Thoracic aorta (tissue), 2 donors: ENCODE data around the gene RASSF6. TPM values are rescaled to one million over a fixed set of nuclear protein-coding genes. Genes with fewer than 3 reads are reported as not detected.
"Not testable (repeated sequence)": the region's sequence is repeated elsewhere in the genome, so short reads cannot be mapped to it uniquely, and the experiment has no call there.

Experiments
- ATAC-seq: fragments of 150-250 bp; one replicate; pipeline ENCODE4 v1.8.0; 2017; ENCODE audit warnings: low read depth; ENCODE audit not compliant: insufficient number of reproducible peaks, low FRiP score
- DNase-seq: peaks from one replicate; pipeline ENCODE4 v3.0.0-alpha.2; 2020; ENCODE audit warnings: low spot score
- H3K27ac ChIP-seq, 2 donors: fragments of 200-600 bp; sonication (generic); 1 replicate in 1 of 2; 2 replicates in 1 of 2; pipeline ENCODE4 v1.5.1; 2016; ENCODE audit warnings: mild to moderate bottlenecking in 2 of 2, moderate library complexity in 2 of 2
- H3K27me3 ChIP-seq: fragments of 200-600 bp; sonication (generic); replicated peaks from 2 replicates; pipeline ENCODE4 v1.6.0; 2016; ENCODE audit warnings: mild to moderate bottlenecking; ENCODE audit not compliant: insufficient read depth
- H3K36me3 ChIP-seq: fragments of 200-600 bp; sonication (generic); one replicate; pipeline ENCODE4 v1.5.1; 2016
- H3K4me1 ChIP-seq, 2 donors: fragments of 200-600 bp; sonication (generic); 1 replicate in 1 of 2; 2 replicates in 1 of 2; pipeline versions ENCODE4 v1.5.1 to v1.6.0; 2016; ENCODE audit warnings: low read depth in 2 of 2, mild to moderate bottlenecking in 1 of 2; ENCODE audit not compliant: control insufficient read depth in 1 of 2
- H3K4me3 ChIP-seq: fragments of 200-600 bp; sonication (generic); 2 replicates; pipeline ENCODE4 v1.5.1; 2016; ENCODE audit warnings: mild to moderate bottlenecking
- H3K9me3 ChIP-seq: fragments of 200-600 bp; sonication (generic); 2 replicates; pipeline ENCODE4 v1.5.1; 2016
- total RNA-seq, 2 donors: library from RNA; depleted of rRNA; stranded (reverse); fragments of >200 nt; gene quantifications; one replicate each; pipeline versions ENCODE4 v1.1.0 to v1.2.3, GENCODE V29; 2016
- TF ChIP-seq, protein P1 (sequence below): fragments of 200-600 bp; sonication (generic); IDR thresholded peaks from one replicate; pipeline ENCODE4 v1.5.1; 2019; ENCODE audit warnings: antibody characterized with exemption

RASSF6 gene
- total RNA-seq, 2 donors from 2014 or later, result 0.56 TPM; not detected in 1

DNA sequence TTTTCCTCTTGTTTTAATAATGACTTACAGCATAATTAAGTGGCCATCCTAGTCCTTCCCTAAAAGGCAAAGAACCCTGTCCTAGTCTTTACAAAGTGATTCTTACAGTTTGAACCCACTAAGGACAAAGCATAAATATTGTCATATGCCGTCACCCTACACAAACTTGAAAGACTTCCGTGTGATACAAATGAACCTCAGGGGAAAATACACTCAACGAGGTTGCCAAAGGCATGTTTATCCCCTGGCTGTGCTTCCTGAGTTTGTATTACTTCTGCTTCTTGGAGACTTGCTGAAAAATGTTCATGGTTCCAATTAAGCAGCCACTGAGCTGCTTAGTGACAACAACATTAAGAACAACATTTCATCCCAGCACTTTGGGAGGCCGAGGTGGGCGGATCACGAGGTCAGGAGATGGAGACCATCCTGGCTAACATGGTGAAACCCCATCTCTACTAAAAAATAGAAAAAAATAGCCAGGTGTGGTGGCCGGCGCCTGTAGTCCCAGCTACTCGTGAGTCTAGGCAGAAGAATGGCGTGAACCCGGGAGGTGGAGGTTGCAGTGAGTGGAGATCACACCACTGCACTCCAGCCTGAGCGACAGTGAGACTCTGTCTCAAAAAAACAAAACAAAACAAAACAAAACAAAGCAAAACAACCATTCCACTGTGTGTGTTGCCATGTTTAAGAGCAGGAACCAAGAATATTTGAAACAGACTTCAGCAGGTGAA, 16.2 kb downstream of the RASSF6 start:
- H3K27ac ChIP-seq, result no peak overlapping the region
- ATAC-seq, result no peak
- H3K4me1 ChIP-seq, result no peaks in the 10 kb centered on the region
- no peaks in the 10 kb centered on the region for H3K36me3 ChIP-seq
- H3K4me3 ChIP-seq, result no peak overlapping the region
- no peak for DNase-seq
- TF ChIP-seq, protein P1, sequence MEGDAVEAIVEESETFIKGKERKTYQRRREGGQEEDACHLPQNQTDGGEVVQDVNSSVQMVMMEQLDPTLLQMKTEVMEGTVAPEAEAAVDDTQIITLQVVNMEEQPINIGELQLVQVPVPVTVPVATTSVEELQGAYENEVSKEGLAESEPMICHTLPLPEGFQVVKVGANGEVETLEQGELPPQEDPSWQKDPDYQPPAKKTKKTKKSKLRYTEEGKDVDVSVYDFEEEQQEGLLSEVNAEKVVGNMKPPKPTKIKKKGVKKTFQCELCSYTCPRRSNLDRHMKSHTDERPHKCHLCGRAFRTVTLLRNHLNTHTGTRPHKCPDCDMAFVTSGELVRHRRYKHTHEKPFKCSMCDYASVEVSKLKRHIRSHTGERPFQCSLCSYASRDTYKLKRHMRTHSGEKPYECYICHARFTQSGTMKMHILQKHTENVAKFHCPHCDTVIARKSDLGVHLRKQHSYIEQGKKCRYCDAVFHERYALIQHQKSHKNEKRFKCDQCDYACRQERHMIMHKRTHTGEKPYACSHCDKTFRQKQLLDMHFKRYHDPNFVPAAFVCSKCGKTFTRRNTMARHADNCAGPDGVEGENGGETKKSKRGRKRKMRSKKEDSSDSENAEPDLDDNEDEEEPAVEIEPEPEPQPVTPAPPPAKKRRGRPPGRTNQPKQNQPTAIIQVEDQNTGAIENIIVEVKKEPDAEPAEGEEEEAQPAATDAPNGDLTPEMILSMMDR, result no peak
- H3K9me3 ChIP-seq, result no peaks in the 10 kb centered on the region
- H3K27me3 ChIP-seq, result no peaks in the 10 kb centered on the region

DNA sequence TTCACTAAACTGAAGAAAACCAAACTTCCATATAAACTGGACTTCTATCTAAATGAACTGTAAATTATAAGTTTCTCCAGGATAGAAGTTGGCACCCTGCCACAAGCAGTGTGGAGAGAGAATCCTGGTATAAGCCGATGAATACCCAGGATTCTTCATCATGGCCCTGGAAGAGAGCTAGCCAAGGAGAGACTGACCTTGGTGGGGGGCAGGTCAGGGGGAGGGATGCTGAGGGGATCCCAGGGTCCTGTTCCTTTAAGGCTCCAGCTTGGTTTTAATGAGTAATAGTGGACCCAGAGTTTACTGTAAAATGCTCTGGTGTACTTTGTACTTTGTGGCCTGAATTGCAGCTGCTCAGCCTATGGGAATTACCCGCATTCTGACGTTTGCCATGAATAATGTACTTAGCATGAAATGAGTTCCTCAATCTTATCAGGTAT, 16.9 kb downstream of the RASSF6 start:
- TF ChIP-seq, protein P1, result no peak
- Histone ChIP-seq H3K4me3 (no peak overlapping the region), H3K9me3 (no peaks in the 10 kb centered on the region), H3K4me1 (no peaks in the 10 kb centered on the region), H3K27ac (no peak overlapping the region), H3K27me3 (no peaks in the 10 kb centered on the region), H3K36me3 (no peaks in the 10 kb centered on the region)
- ATAC-seq (peak; percentile 20), DNase-seq (no peak)

GRCh38 chr4:73600954-73601353, 19.3 kb downstream of the RASSF6 start:
- Histone ChIP-seq H3K27ac (no peak overlapping the region), H3K4me3 (no peak overlapping the region), H3K27me3 (no peaks in the 10 kb centered on the region), H3K4me1 (no peaks in the 10 kb centered on the region), H3K9me3 (no peaks in the 10 kb centered on the region), H3K36me3 (no peaks in the 10 kb centered on the region)
- DNase-seq (no peak), ATAC-seq (no peak)
- TF ChIP-seq, protein P1, result no peak

DNA sequence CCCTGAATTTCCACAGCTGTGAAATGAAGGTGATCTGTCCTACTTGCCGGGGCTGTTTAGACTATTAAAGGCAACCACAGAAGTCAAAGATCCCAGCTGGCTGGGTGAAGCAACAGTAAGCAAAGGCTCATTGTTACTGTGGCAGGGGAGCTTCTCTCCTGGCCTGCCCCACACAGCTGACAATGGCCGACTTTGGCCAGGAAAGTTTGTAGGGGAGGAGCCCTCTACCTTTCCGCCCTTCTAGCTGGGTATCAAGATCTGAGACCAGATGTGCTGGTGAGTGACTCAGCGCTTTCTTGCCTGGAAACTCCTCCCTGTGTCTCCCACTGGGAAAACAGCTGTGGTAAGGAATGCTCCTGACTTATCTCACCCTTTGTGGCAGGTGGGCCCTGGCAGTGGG, 21.1 kb downstream of the RASSF6 start:
- no peaks in the 10 kb centered on the region for H3K27me3 ChIP-seq
- H3K27ac ChIP-seq, result no peak overlapping the region
- ATAC-seq, result no peak
- TF ChIP-seq, protein P1, result no peak
- DNase-seq, result no peak
- H3K4me1 ChIP-seq, result no peaks in the 10 kb centered on the region
- H3K36me3 ChIP-seq, result no peaks in the 10 kb centered on the region
- no peaks in the 10 kb centered on the region for H3K9me3 ChIP-seq
- no peak overlapping the region for H3K4me3 ChIP-seq

GRCh38 chr4:73597594-73597993, 22.6 kb downstream of the RASSF6 start:
- H3K4me3 ChIP-seq, result no peak overlapping the region
- H3K27ac ChIP-seq, result no peak overlapping the region
- no peaks in the 10 kb centered on the region for H3K27me3 ChIP-seq
- ATAC-seq (no peak), DNase-seq (no peak)
- TF ChIP-seq, protein P1, result no peak
- H3K9me3 ChIP-seq, result no peaks in the 10 kb centered on the region
- no peaks in the 10 kb centered on the region for H3K4me1 ChIP-seq
- no peaks in the 10 kb centered on the region for H3K36me3 ChIP-seq

DNA sequence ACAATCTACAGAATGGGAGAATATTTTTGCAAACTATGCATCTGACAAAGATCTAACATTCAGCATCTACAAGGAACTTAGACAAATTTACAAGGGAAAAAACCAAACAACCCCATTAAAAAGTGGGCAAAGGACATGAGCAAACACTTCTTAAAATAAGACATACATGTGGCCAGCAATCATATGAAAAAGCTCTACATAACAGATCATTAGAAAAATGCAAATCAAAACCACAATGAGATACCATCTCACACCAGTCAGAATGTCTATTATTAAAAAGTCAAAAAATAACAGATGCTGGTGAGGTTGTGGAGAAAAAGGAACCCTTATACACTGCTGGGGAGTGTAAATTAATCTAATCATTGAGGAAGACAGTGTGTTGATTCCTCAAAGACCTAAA, 23.1 kb downstream of the RASSF6 start:
- not testable (repeated sequence) for DNase-seq, H3K27me3 ChIP-seq, H3K27ac ChIP-seq, H3K36me3 ChIP-seq, H3K4me3 ChIP-seq, H3K4me1 ChIP-seq, H3K9me3 ChIP-seq, ATAC-seq
